IMR-90 (cell line): ENCODE measurements around the gene EHBP1L1. TPM values are rescaled to one million over a fixed set of nuclear protein-coding genes. Genes with fewer than 3 reads are reported as not detected.

ENCODE experiments used
- ATAC-seq: fragments of 200-7000 bp; cut with Tn5 transposase; 2 replicates; pipeline ENCODE4 v1.9.1; 2020; ENCODE audit warnings: low read depth, mild to moderate bottlenecking, moderate library complexity
- BruUV-seq: library from RNA; stranded (reverse); fragments of 400-500 nt; replicated peaks from 2 replicates; lab custom pipeline; 2021; lab: Mats Ljungman, UMichigan
- CTCF ChIA-PET: fragments of 300-600 bp; formaldehyde crosslinking; extraction: SDS; loops from one replicate; lab custom pipeline; 2021; ENCODE audit warnings: antibody characterized with exemption; lab: Yijun Ruan, JAX
- POLR2A ChIA-PET: fragments of 300-600 bp; sonication (Branson Sonifier 250); formaldehyde crosslinking; loops from one replicate; lab custom pipeline; 2022; ENCODE audit warnings: antibody characterized with exemption; ENCODE audit not compliant: unreplicated experiment; lab: Charles Lee
- DNase-seq: peaks from one replicate; pipeline ENCODE4 v3.0.0; 2013
- H2AFZ ChIP-seq: replicated peaks from 2 replicates; pipeline ENCODE3; 2013; ENCODE audit warnings: low read length, mild to moderate bottlenecking; ENCODE audit not compliant: poor library complexity
- H2AK5ac ChIP-seq: 2 replicates; pipeline ENCODE4 v1.6.1; 2013; ENCODE audit warnings: low read depth, low read length, inconsistent platforms
- H2AK9ac ChIP-seq: replicated peaks from 2 replicates; pipeline ENCODE3; 2013; ENCODE audit warnings: mild to moderate bottlenecking, low read depth, low read length, moderate library complexity; ENCODE audit not compliant: poor library complexity
- H2BK120ac ChIP-seq: 2 replicates; pipeline ENCODE4 v1.6.1; 2013; ENCODE audit warnings: low read depth, low read length, inconsistent platforms
- H2BK15ac ChIP-seq: 3 replicates; pipeline ENCODE4 v1.6.1; 2013; ENCODE audit warnings: low read depth, low read length, inconsistent platforms
- H2BK20ac ChIP-seq: 2 replicates; pipeline ENCODE4 v1.6.1; 2013; ENCODE audit warnings: low read depth, mild to moderate bottlenecking, inconsistent platforms, low read length, moderate library complexity
- H2BK5ac ChIP-seq: 2 replicates; pipeline ENCODE4 v1.6.1; 2013; ENCODE audit warnings: mild to moderate bottlenecking, low read depth, low read length, inconsistent platforms; ENCODE audit not compliant: poor library complexity, severe bottlenecking
- H3K14ac ChIP-seq: replicated peaks from 2 replicates; pipeline ENCODE4 v1.6.1; 2013; ENCODE audit warnings: low read depth, low read length, inconsistent platforms
- H3K18ac ChIP-seq: 2 replicates; pipeline ENCODE4 v1.6.1; 2013; ENCODE audit warnings: low read depth, low read length, control low read depth
- H3K23ac ChIP-seq: 2 replicates; pipeline ENCODE4 v1.6.1; 2013; ENCODE audit warnings: low read depth, low read length, inconsistent platforms
- H3K27ac ChIP-seq: 2 replicates; pipeline ENCODE4 v1.5.1; 2013; ENCODE audit warnings: mild to moderate bottlenecking, control low read depth, low read length; ENCODE audit not compliant: insufficient read depth
- H3K27me3 ChIP-seq: 2 replicates; pipeline ENCODE4 v1.6.1; 2013; ENCODE audit warnings: low read length; ENCODE audit not compliant: control insufficient read depth, insufficient read depth
- H3K36me3 ChIP-seq: 2 replicates; pipeline ENCODE4 v1.6.1; 2013; ENCODE audit warnings: low read length, mixed read lengths; ENCODE audit not compliant: control insufficient read depth, insufficient read depth
- H3K4ac ChIP-seq: 2 replicates; pipeline ENCODE4 v1.6.1; 2013; ENCODE audit warnings: low read depth, low read length, inconsistent platforms
- H3K4me1 ChIP-seq: 2 replicates; pipeline ENCODE4 v1.6.1; 2013; ENCODE audit warnings: low read length, mixed read lengths; ENCODE audit not compliant: control insufficient read depth, insufficient read depth
- H3K4me2 ChIP-seq: 2 replicates; pipeline ENCODE4 v1.6.1; 2013; ENCODE audit warnings: low read depth, mild to moderate bottlenecking, control low read depth, low read length, moderate library complexity
- H3K4me3 ChIP-seq: 2 replicates; pipeline ENCODE4 v1.5.1; 2013; ENCODE audit warnings: low read depth, mild to moderate bottlenecking, control low read depth, low read length, moderate library complexity; ENCODE audit not compliant: insufficient read depth
- H3K56ac ChIP-seq: 2 replicates; pipeline ENCODE4 v1.6.1; 2013; ENCODE audit warnings: low read length, inconsistent platforms; ENCODE audit not compliant: insufficient read depth; ENCODE audit errors: extremely low read depth
- H3K79me1 ChIP-seq, 2 experiments: 2 replicates each; pipeline ENCODE4 v1.6.1; 2013; ENCODE audit warnings: low read length in 2 of 2, inconsistent platforms in 1 of 2, low read depth in 1 of 2
- H3K9ac ChIP-seq: 2 replicates; pipeline ENCODE4 v1.6.1; 2013; ENCODE audit warnings: low read depth, low read length, control low read depth
- H3K9me1 ChIP-seq: 2 replicates; pipeline ENCODE4 v1.6.1; 2013; ENCODE audit warnings: low read length, inconsistent platforms; ENCODE audit not compliant: insufficient read depth
- H3K9me3 ChIP-seq: 2 replicates; pipeline ENCODE4 v1.6.1; 2013; ENCODE audit warnings: low read length; ENCODE audit not compliant: control insufficient read depth, insufficient read depth
- H4K20me1 ChIP-seq: 2 replicates; pipeline ENCODE4 v1.6.1; 2013; ENCODE audit warnings: low read length, inconsistent platforms; ENCODE audit not compliant: insufficient read depth
- H4K5ac ChIP-seq: 2 replicates; pipeline ENCODE4 v1.6.1; 2013; ENCODE audit warnings: mild to moderate bottlenecking, low read depth, low read length, control low read depth
- H4K8ac ChIP-seq, 2 experiments: 2 replicates each; pipeline ENCODE4 v1.6.1; 2013; ENCODE audit warnings: low read depth in 2 of 2, low read length in 2 of 2, control low read depth in 1 of 2, inconsistent platforms in 1 of 2
- H4K91ac ChIP-seq: 2 replicates; pipeline ENCODE4 v1.6.1; 2013; ENCODE audit warnings: low read depth, low read length, inconsistent platforms; ENCODE audit not compliant: insufficient read depth
- BHLHE40 ChIP-seq: fragments of 150-350 bp; IDR thresholded peaks from 2 replicates; pipeline ENCODE4 v1.6.1; 2016; ENCODE audit warnings: mild to moderate bottlenecking, low read depth, low read length
- CEBPB ChIP-seq: IDR thresholded peaks from 2 replicates; pipeline ENCODE4 v1.6.1; 2012; ENCODE audit warnings: low read depth, low read length, improper control_type of control experiment
- CHD1 ChIP-seq: IDR thresholded peaks from 2 replicates; pipeline ENCODE4 v1.6.1; 2012; ENCODE audit warnings: low read depth, low read length, improper control_type of control experiment
- CTCF ChIP-seq: conservative IDR thresholded peaks from 2 replicates; pipeline ENCODE4 v1.5.1; 2012; ENCODE audit warnings: mild to moderate bottlenecking, low read depth, low read length, improper control_type of control experiment
- ELK1 ChIP-seq: fragments of 150-350 bp; IDR thresholded peaks from 2 replicates; pipeline ENCODE4 v1.6.1; 2016; ENCODE audit warnings: low read depth, mild to moderate bottlenecking, low read length, moderate library complexity, borderline replicate concordance
- FOS ChIP-seq: fragments of 150-350 bp; IDR thresholded peaks from 2 replicates; pipeline ENCODE4 v1.6.1; 2016; ENCODE audit warnings: low read depth, low read length
- MAFK ChIP-seq: IDR thresholded peaks from 2 replicates; pipeline ENCODE4 v1.6.1; 2012; ENCODE audit warnings: low read depth, low read length, improper control_type of control experiment
- MAZ ChIP-seq: IDR thresholded peaks from 2 replicates; pipeline ENCODE4 v1.6.1; 2012; ENCODE audit warnings: low read depth, mild to moderate bottlenecking, low read length, improper control_type of control experiment, moderate library complexity, borderline replicate concordance
- MXI1 ChIP-seq: IDR thresholded peaks from 2 replicates; pipeline ENCODE4 v1.6.1; 2012; ENCODE audit warnings: low read depth, mild to moderate bottlenecking, low read length, moderate library complexity, borderline replicate concordance
- NFE2L2 ChIP-seq: fragments of 150-350 bp; IDR thresholded peaks from 2 replicates; pipeline ENCODE4 v1.6.1; 2016; ENCODE audit warnings: low read depth, mild to moderate bottlenecking, low read length
- POLR2A ChIP-seq: IDR thresholded peaks from 2 replicates; pipeline ENCODE4 v1.6.1; 2012; ENCODE audit warnings: mild to moderate bottlenecking, low read depth, low read length
- RAD21 ChIP-seq: IDR thresholded peaks from 2 replicates; pipeline ENCODE4 v1.6.1; 2012; ENCODE audit warnings: low read length, improper control_type of control experiment
- RCOR1 ChIP-seq: IDR thresholded peaks from 2 replicates; pipeline ENCODE4 v1.6.1; 2012; ENCODE audit warnings: mild to moderate bottlenecking, low read length, improper control_type of control experiment; ENCODE audit not compliant: insufficient replicate concordance
- RFX5 ChIP-seq: IDR thresholded peaks from 2 replicates; pipeline ENCODE4 v1.8.0; 2012; ENCODE audit warnings: low read depth, mild to moderate bottlenecking, low read length, moderate library complexity
- SMC3 ChIP-seq: fragments of 150-350 bp; IDR thresholded peaks from 2 replicates; pipeline ENCODE4 v1.6.1; 2016; ENCODE audit warnings: low read depth, mild to moderate bottlenecking, antibody characterized with exemption, low read length, moderate library complexity
- USF2 ChIP-seq: fragments of 150-350 bp; IDR thresholded peaks from 2 replicates; pipeline ENCODE4 v1.6.1; 2017; ENCODE audit warnings: mild to moderate bottlenecking, antibody characterized with exemption, low read length, low read depth
- WGBS, 2 experiments: methylation state at CpG; one replicate each; pipeline versions ENCODE4 v1.1.5 to v1.1.7; 2013; ENCODE audit warnings: missing lambda C conversion rate in 2 of 2; ENCODE audit not compliant: insufficient read length in 1 of 2; ENCODE audit errors: extremely low coverage in 2 of 2; 5-methylcytosine and 5-hydroxymethylcytosine counted together
- dilution Hi-C: fragments of 300-500 bp; cut with HindIII; formaldehyde crosslinking; loops from one replicate; pipeline ENCODE4 v1.14.3; 2018; ENCODE audit warnings: low sequenced_read_pairs; ENCODE audit not compliant: unreplicated experiment
- in situ Hi-C: fragments of 300-500 bp; cut with MboI; formaldehyde crosslinking; loops from 3 replicates; pipeline ENCODE4 v1.14.3; 2019; ENCODE audit warnings: low sequenced_read_pairs, inconsistent platforms, mixed read lengths
- intact Hi-C: fragments of 100-400 bp; cut with micrococcal nuclease; formaldehyde crosslinking; loops from 2 replicates; pipeline ENCODE4 v1.10.0; 2022
- polyA plus RNA-seq, 3 experiments: library from polyadenylated mRNA; depleted of rRNA; stranded (reverse); fragments of >200 nt; gene quantifications; 2 replicates each; pipeline ENCODE4 v1.2.3, GENCODE V29; 2012; ENCODE audit warnings: low replicate concordance in 1 of 3
- total RNA-seq: library from RNA; depleted of rRNA; stranded (reverse); fragments of >200 nt; gene quantifications from 2 replicates; pipeline ENCODE4 v1.2.3, GENCODE V29; 2012

Gene EHBP1L1
- total and polyA plus RNA-seq, 2 of the 4 experiments (the other 2 are of a cell fraction) = 10.0 to 27.4 TPM

GRCh38 chr11:65548395-65548794 lies 27.5 kb upstream of the EHBP1L1 start:
- POLR2A ChIA-PET = no interaction called here
- CTCF ChIA-PET = no interaction called here

More at GRCh38 chr11:65548395-65548794, 27.5 kb upstream of the EHBP1L1 start:
- Histone ChIP-seq H2BK20ac (no peak overlapping the region), H4K20me1 (peaks cover 8% of the 10 kb centered on the region), H3K36me3 (peaks cover 53% of the 10 kb centered on the region), H3K4ac (no peak overlapping the region), H4K5ac (no peak overlapping the region), H4K91ac (no peak overlapping the region), H2AFZ (no peak overlapping the region), H4K8ac (no peak overlapping the region), H2BK15ac (no peak overlapping the region), H3K23ac (no peak overlapping the region), H2BK120ac (no peak overlapping the region), H3K9me1 (no peaks in the 10 kb centered on the region), H3K9me3 (no peaks in the 10 kb centered on the region), H3K27ac (no peak overlapping the region), H2AK5ac (no peak overlapping the region), H2AK9ac (no peak overlapping the region), H3K56ac (no peak overlapping the region), H2BK5ac (no peak overlapping the region), H3K9ac (no peak overlapping the region), H3K4me3 (no peak overlapping the region), H3K18ac (no peak overlapping the region), H3K79me1 (peaks cover 3 to 8% of the 10 kb centered on the region in 2 experiments; a peak in 2 of 4 replicates), H3K4me2 (no peak overlapping the region), H3K4me1 (no peaks in the 10 kb centered on the region), H3K14ac (no peak overlapping the region), H3K27me3 (no peaks in the 10 kb centered on the region)
- intact Hi-C loops (no loop called here), in situ Hi-C loops (no loop called here), dilution Hi-C loops (no loop called here)
- 81% methylated on average over 3 of the region's 3 CpGs; no CpG with 5 or more reads in 1 of the 2 experiments for WGBS, 2 experiments
- no peak for TF ChIP-seq CHD1
- no peak for TF ChIP-seq MAFK
- TF ChIP-seq RFX5 = no peak
- TF ChIP-seq MXI1 = no peak
- TF ChIP-seq RAD21 = no peak
- TF ChIP-seq USF2 = no peak
- no peak for TF ChIP-seq CTCF
- TF ChIP-seq SMC3 = no peak
- no peak for TF ChIP-seq NFE2L2
- TF ChIP-seq CEBPB = no peak
- no peak for TF ChIP-seq RCOR1
- no peak for TF ChIP-seq BHLHE40
- TF ChIP-seq MAZ = no peak
- TF ChIP-seq FOS = no peak
- TF ChIP-seq POLR2A = no peak
- no peak for TF ChIP-seq ELK1
- BruUV-seq = no TSS peak
- DNase-seq (no peak), ATAC-seq (no peak)
